Measurements from ENCODE around the gene DNAJC22. TPM values are rescaled to one million over a fixed set of nuclear protein-coding genes. Genes with fewer than 3 reads are reported as not detected.

Gene DNAJC22
- polyA plus RNA-seq, 2 donors, result 0.02 TPM

- no peaks in the 10 kb centered on the region for H3K9me3 ChIP-seq (ENCODE audit: control insufficient read depth in 2 of 2, insufficient read depth in 1 of 2, low read depth in 1 of 2, low read length in 1 of 2)
- H3K4me3 ChIP-seq (ENCODE audit: low read depth in 1 of 2, low read length in 2 of 2), result no peak overlapping the region
- no peaks in the 10 kb centered on the region for H3K4me1 ChIP-seq (ENCODE audit: control insufficient read depth in 2 of 2, insufficient read depth in 2 of 2, low read length in 1 of 2)
- no peaks in the 10 kb centered on the region for H3K27me3 ChIP-seq (ENCODE audit: control insufficient read depth in 1 of 2, insufficient read depth in 2 of 2, low read length in 2 of 2)
- H3K27ac ChIP-seq (ENCODE audit: low read depth in 2 of 2, low read length in 1 of 2), result no peak overlapping the region
- 84 to 100% methylated on average over 1 of the region's 1 CpG for WGBS, 2 donors
- H3K36me3 ChIP-seq (ENCODE audit: control insufficient read depth in 2 of 2, insufficient read depth in 2 of 2, low read length in 1 of 2), result no peaks in the 10 kb centered on the region
These were observed 50.3 kb downstream of the DNAJC22 start for GRCh38 chr12:49397000-49397399.

DNA sequence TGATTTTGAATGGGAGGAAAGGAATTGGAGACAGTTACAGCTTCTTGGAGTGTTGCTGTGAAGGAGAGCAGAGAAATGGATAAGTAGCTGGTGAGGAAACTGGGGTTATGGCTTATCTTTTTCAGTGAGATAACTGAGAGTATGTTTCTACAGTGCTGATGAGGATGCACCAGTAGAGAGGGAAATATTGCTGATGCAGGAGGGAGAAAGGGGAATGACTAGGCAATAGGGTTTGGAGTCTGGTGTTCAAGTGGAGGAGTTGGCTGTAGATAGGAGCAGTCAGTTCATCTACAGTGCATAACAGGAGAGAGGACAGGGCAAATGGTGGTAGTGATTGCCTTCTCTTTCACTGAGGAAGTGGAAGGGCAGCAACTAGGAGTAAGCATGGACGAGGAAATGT, 53.6 kb downstream of the DNAJC22 start:
- Histone ChIP-seq H3K4me3 (ENCODE audit: low read depth in 1 of 2, low read length in 2 of 2) (no peak overlapping the region), H3K36me3 (ENCODE audit: control insufficient read depth in 2 of 2, insufficient read depth in 2 of 2, low read length in 1 of 2) (no peaks in the 10 kb centered on the region), H3K4me1 (ENCODE audit: control insufficient read depth in 2 of 2, insufficient read depth in 2 of 2, low read length in 1 of 2) (no peaks in the 10 kb centered on the region), H3K9me3 (ENCODE audit: control insufficient read depth in 2 of 2, insufficient read depth in 1 of 2, low read depth in 1 of 2, low read length in 1 of 2) (no peaks in the 10 kb centered on the region), H3K27me3 (ENCODE audit: control insufficient read depth in 1 of 2, insufficient read depth in 2 of 2, low read length in 2 of 2) (no peaks in the 10 kb centered on the region), H3K27ac (ENCODE audit: low read depth in 2 of 2, low read length in 1 of 2) (no peak overlapping the region)
- 77 to 82% methylated on average over 1 of the region's 1 CpG for WGBS, 2 donors

Other genes with a start within 250 kb of the DNAJC22 start
- gene LMBR1L, start 236.0 kb upstream of the DNAJC22 start, polyA plus RNA-seq, result 10 to 100 TPM; 28.3 to 36.2 TPM
- gene TUBA1B, start 215.5 kb upstream of the DNAJC22 start, polyA plus RNA-seq, result 100 to 1,000 TPM; 255 to 693 TPM
- 10 to 100 TPM; 19.6 to 74.9 TPM for gene TUBA1A, start 157.8 kb upstream of the DNAJC22 start, polyA plus RNA-seq
- 1,000 to 10,000 TPM in 1 of 2 donors, 100 to 1,000 TPM in 1; 299 to 1,124 TPM for gene TUBA1C, start 81.8 kb upstream of the DNAJC22 start, polyA plus RNA-seq
- under 1 TPM; 0.28 to 0.45 TPM for gene PRPH, start 51.7 kb upstream of the DNAJC22 start, polyA plus RNA-seq
- gene TROAP, start 23.6 kb upstream of the DNAJC22 start, polyA plus RNA-seq, result 10 to 100 TPM; 14.0 to 23.6 TPM
- gene C1QL4, start 9.7 kb upstream of the DNAJC22 start, polyA plus RNA-seq, result not detected
- gene SPATS2, start 20.6 kb downstream of the DNAJC22 start, polyA plus RNA-seq, result 1 to 10 TPM; 4.8 to 5.3 TPM
- gene KCNH3, start 192.1 kb downstream of the DNAJC22 start, polyA plus RNA-seq, result under 1 TPM; 0.07 to 0.24 TPM
- 10 to 100 TPM; 40.0 to 45.0 TPM for gene MCRS1, start 221.3 kb downstream of the DNAJC22 start, polyA plus RNA-seq